OCI-LY1 (cell line): ENCODE results near the gene CASP3.

Source experiments
- EZH2 ChIP-seq: fragments of 200-600 bp; sonication (generic), shearing (Covaris generic); IDR thresholded peaks from 2 replicates; pipeline ENCODE4 v1.8.0; 2017; ENCODE audit warnings: borderline replicate concordance, mixed run types, mild to moderate bottlenecking, antibody characterized with exemption, low read length, moderate library complexity, mixed read lengths
- TF ChIP-seq, protein P1 (sequence below): fragments of 200-600 bp; sonication (generic), shearing (Covaris generic); IDR thresholded peaks from 2 replicates; pipeline ENCODE4 v1.5.1; 2017; ENCODE audit warnings: mild to moderate bottlenecking, antibody characterized with exemption, low read length, moderate library complexity, mixed read lengths

DNA sequence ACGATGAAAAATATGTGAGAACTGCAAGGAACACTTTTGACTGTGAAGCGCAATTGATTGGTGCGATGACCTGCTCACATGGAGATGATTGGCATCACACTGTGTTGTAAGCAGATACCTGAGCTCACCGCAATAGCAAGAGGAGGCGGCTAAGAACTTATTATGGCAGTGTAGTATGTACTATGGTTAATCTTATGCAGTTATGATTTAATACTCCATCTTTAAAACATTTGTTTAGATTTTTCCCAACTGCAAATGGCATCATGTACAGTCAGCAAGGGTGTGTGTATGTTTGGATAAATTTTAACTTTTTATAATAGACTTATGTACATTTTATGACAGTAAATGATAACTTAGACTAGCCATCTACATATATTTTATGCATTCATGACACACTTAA, 25.8 kb upstream of the CASP3 start:
- TF ChIP-seq, protein P1, sequence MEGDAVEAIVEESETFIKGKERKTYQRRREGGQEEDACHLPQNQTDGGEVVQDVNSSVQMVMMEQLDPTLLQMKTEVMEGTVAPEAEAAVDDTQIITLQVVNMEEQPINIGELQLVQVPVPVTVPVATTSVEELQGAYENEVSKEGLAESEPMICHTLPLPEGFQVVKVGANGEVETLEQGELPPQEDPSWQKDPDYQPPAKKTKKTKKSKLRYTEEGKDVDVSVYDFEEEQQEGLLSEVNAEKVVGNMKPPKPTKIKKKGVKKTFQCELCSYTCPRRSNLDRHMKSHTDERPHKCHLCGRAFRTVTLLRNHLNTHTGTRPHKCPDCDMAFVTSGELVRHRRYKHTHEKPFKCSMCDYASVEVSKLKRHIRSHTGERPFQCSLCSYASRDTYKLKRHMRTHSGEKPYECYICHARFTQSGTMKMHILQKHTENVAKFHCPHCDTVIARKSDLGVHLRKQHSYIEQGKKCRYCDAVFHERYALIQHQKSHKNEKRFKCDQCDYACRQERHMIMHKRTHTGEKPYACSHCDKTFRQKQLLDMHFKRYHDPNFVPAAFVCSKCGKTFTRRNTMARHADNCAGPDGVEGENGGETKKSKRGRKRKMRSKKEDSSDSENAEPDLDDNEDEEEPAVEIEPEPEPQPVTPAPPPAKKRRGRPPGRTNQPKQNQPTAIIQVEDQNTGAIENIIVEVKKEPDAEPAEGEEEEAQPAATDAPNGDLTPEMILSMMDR = no peak
- no peak for TF ChIP-seq EZH2
